Activated CD4-positive, alpha-beta T cell treated with anti-CD3 and anti-CD28 coated beads for 4 hours (primary cell): ENCODE data around the gene PREP.
"Not testable (repeated sequence)": the region's sequence is repeated elsewhere in the genome, so short reads cannot be mapped to it uniquely, and the experiment has no call there.

Source experiments
- DNase-seq, 2 donors: peaks; one replicate each; pipeline ENCODE4 v3.0.0-alpha.2; 2020

PREP gene

DNA sequence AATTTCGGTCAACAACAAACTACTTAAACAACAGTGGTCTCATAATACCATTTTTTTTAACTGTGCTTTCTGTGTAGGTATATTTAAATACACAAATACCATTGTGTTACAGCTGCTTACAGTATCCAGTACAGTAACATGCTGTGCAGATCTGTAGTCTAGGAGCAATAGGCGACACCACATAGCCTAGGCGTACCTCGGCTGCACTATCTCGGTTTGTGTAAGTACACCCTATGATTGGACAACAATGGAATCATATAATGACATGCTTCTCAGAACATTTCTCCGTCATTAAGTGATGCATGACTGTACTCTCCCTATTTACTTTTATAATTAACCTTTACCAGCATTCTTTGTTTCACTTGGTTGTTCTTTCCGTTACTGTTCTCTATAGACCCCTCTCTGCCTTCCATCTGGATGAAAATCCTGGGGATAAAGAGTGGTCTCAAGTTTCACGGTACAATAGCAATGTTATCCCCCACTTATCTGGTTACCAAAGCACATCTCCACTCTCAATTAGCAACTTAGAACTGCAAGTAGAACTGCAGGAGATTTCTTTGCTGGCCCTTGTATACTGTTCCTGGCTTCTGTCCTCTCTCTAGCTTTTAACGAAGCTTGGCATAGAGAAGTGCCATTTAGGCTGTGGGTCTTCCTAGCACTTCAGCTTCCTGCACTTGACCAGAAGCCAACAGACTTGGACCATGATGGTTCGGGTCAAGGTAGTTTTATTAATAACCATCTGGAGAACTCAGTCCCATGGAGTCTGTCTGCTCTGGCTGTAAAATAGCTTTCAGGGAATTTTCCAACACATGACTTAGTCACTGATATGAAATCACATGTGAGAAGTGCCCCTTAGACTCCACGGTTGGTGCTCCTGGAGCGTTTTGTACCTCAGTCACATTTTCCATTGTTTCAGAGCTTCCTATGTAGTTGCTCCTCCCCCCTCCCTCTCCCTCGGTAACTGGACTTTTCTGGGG lies 142.7 kb downstream of the PREP start:
- DNase-seq, result no peak

DNA sequence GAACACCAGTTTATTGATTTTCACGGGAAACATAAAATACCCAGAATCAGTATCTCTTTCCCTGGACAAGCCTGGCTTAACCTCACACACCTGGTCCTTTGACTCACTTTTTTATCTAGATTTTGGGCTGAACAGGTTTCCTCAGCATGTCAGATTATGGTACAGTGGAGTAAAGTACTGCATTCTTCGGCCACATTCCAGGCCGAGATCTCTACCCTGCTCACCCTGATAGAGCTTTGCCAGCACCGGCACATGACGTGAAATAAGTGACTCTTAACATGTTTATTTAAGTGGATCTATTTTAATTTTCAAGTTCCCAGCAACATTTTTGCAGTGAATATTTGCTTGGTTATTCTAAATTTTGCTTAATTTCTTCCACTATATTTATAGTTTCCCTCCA lies 144.1 kb downstream of the PREP start:
- DNase-seq, result no peak

DNA sequence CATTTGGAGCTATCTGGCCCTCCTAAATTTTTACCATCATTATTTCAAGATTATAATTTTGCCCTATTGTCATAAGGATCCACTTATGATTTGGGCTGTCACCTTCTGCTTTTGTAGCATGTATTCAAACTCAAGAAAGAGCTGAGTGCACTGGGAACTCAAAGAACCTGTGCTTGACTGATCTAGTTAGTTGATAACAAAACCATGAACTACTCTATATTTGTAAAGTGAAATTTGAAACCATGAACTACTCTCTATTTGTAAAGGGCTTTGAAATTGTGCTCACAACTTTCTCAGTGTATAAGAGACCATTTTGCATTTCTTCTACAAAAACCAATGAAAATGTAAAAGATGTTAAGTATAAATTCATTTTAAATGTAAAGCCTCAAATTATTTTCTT lies 145.5 kb downstream of the PREP start:
- no peak for DNase-seq

DNA sequence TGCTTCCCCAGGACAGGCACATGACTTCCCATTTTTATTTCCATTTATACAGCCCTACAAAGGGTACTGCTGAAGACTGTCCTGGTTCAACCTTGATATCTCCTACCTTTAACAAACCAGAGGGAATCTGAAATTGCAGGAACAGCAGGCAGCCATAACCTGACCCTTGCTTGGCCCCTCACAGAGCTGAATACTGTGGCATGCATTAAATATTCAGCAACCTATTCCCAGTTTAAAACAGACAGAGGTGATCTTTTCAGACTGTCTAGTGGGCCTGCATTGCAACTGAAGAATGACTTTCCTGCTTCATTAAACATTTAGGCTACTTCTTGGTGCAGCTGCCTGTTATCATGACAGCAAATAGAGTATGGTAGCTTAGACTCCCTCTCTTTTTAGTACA lies 146.3 kb downstream of the PREP start:
- DNase-seq, result no peak

DNA sequence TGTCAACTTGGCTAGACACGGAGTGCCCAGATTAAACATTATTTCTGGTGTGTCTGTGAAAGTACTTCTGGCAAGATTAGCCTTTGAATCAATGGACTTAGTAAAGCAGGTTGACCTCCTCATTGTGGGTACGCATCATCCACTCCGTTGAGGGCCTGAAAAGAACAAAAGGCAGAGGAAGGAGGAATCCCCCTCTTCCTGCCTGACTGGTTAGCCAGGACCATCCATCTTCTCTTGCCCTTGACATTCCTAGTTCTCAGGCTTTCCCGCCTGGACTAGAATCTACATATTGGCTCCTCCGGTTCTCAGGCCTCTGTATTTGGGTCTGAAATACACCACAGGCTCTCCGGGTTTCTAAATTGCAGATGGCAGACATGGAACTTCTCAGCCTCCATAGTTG lies 149.1 kb downstream of the PREP start:
- no peak for DNase-seq

DNA sequence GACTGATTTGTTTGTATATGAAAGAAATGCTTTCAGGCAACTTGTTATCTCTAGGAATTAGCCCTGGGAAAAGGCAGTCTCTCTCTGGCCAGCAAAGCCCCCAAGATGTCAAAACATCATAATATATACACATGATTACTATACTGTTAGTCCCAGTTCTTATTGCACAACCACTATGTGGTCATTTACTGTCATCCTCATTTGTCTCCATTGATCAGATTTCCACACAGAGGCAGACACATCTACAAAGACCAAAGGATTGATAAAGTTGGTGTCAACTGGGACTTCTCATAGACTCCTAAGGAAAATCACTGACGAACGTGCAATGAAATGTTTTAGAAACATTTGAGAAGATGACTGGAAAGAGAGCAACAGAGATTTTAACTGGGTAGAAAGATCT lies 151.2 kb downstream of the PREP start:
- DNase-seq, result no peak

DNA sequence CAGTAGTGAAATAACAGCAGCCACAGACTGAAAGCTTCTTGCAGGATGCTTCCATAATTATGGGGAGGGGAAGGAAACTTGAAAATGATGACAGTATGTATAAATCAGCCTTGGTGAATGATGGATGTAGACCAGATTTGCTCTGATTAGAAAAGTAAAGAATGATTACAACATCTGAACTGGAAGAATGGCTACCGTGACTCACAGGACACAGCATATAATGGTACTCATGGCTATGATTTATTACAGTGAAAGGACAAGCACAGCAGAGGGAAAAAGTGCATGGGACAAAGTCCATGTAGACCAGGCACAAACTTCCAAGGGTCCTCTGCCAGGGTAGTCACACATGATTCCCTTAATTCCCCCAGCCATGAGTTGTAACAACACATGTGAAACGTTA lies 152.3 kb downstream of the PREP start:
- no peak for DNase-seq

DNA sequence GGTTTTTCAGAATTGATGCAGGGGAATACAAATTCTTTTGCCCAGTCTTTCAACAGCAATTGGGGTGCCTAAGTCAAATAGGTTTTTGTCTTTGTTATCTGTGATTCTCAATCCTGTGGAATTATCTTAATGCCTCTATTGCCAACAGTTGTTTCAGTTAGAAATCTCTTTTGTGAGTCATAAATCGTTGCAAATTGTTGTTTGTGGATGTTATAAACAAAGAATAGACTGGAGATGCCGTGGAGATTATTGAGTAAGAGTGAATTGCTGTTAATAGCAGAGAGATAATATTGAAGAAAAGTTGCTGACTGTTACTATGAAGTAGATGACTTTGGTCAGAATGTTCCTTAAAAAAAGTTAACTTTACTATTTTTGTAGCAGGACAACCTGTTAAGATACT lies 159.4 kb downstream of the PREP start:
- no peak for DNase-seq

DNA sequence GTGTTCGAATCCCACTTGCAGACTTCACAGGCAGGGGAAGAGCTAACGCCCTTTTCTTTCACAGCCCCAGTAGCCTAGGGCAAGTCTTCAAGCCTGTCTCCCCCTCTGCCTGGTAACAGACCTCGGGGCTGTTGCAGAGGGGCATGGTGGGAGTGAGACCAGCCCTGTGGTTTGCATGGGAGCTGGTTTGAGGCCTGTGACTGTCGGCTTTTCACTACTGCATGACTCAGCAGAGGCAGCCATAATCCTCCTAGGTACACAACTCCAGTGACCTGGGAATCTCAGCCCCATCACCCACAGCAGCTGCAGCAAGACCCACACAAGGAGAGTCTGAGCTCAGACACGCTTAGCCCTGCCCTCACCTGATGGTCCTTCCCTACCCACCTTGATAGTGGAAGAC lies 167.7 kb downstream of the PREP start:
- no peak for DNase-seq

DNA sequence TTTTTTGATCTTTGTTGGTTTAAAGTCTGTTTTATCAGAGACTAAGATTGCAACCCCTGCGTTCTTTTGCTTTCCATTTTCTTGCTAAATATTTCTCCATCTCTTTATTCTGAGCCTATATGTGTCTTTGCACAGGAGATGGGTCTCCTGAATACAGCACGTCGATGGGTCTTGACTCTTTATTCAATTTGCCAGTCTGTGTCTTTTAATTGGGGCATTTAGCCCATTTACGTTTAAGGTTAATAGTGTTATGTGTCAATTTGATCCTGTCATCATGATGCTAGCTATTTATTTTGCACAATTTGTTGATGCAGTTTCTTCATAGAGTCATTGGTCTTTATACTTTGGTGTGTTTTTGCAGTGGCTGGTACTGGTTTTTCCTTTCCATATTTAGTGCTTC lies 171.1 kb downstream of the PREP start:
- not testable (repeated sequence) for DNase-seq
